HCT116 (cell line): ENCODE results near the gene NFIA.

Source experiments
- EGR1 ChIP-seq: IDR thresholded peaks from 2 replicates; pipeline ENCODE4 v1.6.1; 2012; ENCODE audit warnings: low read depth
- EZH2 ChIP-seq: fragments of 200-600 bp; sonication (generic); IDR thresholded peaks from 2 replicates; pipeline ENCODE4 v1.6.1; 2017; ENCODE audit warnings: antibody characterized with exemption, mixed run types
- EZH2phosphoT487 ChIP-seq: fragments of 200-600 bp; IDR thresholded peaks from 2 replicates; pipeline ENCODE4 v1.6.1; 2018; ENCODE audit warnings: antibody characterized with exemption, borderline replicate concordance
- POLR2A ChIP-seq: IDR thresholded peaks from 2 replicates; pipeline ENCODE4 v1.7.0; 2011; ENCODE audit warnings: borderline replicate concordance; ENCODE audit not compliant: insufficient read depth, insufficient read length; ENCODE audit errors: extremely low read depth
- POLR2AphosphoS5 ChIP-seq: IDR thresholded peaks from 2 replicates; pipeline ENCODE4 v1.6.1; 2011; ENCODE audit warnings: mild to moderate bottlenecking, low read depth, low read length, moderate library complexity
- SP1 ChIP-seq: IDR thresholded peaks from 2 replicates; pipeline ENCODE4 v1.6.1; 2012; ENCODE audit warnings: low read depth
- YY1 ChIP-seq: IDR thresholded peaks from 2 replicates; pipeline ENCODE4 v1.6.1; 2011; ENCODE audit warnings: low read length, low read depth, moderate library complexity, mild to moderate bottlenecking; ENCODE audit not compliant: insufficient replicate concordance; ENCODE audit errors: extremely low read depth
- TF ChIP-seq, protein P1 (sequence below), 3 experiments: fragments of 200-600 bp in 1 of 3; sonication (generic) in 1 of 3; IDR thresholded peaks in 2 of 3; conservative IDR thresholded peaks in 1 of 3; 2 replicates each; pipeline ENCODE4 v1.5.1; 2012 to 2017; ENCODE audit warnings: low read depth in 2 of 3, low read length in 2 of 3, antibody characterized with exemption in 1 of 3, borderline replicate concordance in 1 of 3, control low read depth in 1 of 3, mild to moderate bottlenecking in 1 of 3, mixed read lengths in 1 of 3, mixed run types in 1 of 3, moderate library complexity in 1 of 3; ENCODE audit not compliant: insufficient read depth in 1 of 3
- TF ChIP-seq, protein P2 (sequence below): IDR thresholded peaks from 2 replicates; pipeline ENCODE4 v1.6.1; 2012; ENCODE audit warnings: low read depth
- TF ChIP-seq, protein P3 (sequence below): IDR thresholded peaks from 2 replicates; pipeline ENCODE4 v1.6.1; 2012
- TF ChIP-seq, protein P4 (sequence below): IDR thresholded peaks from 2 replicates; pipeline ENCODE4 v1.6.1; 2011; ENCODE audit warnings: mild to moderate bottlenecking, low read length, moderate library complexity; ENCODE audit not compliant: insufficient replicate concordance; ENCODE audit errors: extremely low read depth

DNA sequence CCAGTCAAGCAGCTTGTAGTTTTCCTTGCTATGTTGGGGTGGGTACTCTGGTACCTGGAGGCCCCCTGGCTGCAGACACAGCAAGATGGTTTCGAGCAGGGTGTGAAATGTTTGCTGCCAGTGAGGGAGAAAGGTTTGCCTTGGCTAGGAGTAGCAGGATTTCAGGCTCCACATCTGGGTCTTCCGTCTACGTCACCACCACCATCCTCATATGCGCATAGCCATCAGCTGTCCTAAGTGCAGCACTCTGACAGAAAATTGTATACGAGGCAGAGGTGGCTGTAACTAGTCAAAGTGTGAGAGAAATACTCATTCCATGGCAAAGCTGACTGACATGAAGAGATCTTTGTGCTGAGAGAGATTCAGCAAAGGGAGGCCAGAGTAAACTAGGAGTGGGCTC is 212.6 kb downstream of the NFIA start:
- TF ChIP-seq, protein P1, sequence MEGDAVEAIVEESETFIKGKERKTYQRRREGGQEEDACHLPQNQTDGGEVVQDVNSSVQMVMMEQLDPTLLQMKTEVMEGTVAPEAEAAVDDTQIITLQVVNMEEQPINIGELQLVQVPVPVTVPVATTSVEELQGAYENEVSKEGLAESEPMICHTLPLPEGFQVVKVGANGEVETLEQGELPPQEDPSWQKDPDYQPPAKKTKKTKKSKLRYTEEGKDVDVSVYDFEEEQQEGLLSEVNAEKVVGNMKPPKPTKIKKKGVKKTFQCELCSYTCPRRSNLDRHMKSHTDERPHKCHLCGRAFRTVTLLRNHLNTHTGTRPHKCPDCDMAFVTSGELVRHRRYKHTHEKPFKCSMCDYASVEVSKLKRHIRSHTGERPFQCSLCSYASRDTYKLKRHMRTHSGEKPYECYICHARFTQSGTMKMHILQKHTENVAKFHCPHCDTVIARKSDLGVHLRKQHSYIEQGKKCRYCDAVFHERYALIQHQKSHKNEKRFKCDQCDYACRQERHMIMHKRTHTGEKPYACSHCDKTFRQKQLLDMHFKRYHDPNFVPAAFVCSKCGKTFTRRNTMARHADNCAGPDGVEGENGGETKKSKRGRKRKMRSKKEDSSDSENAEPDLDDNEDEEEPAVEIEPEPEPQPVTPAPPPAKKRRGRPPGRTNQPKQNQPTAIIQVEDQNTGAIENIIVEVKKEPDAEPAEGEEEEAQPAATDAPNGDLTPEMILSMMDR (IDR thresholded peaks at IDR 0.05 in 2 of 3, conservative IDR thresholded peaks at IDR 0.05 in 1 of 3; ENCODE audit: borderline replicate concordance in 1 of 3, insufficient read depth in 1 of 3, low read depth in 2 of 3, low read length in 2 of 3), result no peak
- TF ChIP-seq EZH2, result no peak
- no peak for TF ChIP-seq POLR2A
- TF ChIP-seq EZH2phosphoT487, result no peak
- TF ChIP-seq, protein P2, sequence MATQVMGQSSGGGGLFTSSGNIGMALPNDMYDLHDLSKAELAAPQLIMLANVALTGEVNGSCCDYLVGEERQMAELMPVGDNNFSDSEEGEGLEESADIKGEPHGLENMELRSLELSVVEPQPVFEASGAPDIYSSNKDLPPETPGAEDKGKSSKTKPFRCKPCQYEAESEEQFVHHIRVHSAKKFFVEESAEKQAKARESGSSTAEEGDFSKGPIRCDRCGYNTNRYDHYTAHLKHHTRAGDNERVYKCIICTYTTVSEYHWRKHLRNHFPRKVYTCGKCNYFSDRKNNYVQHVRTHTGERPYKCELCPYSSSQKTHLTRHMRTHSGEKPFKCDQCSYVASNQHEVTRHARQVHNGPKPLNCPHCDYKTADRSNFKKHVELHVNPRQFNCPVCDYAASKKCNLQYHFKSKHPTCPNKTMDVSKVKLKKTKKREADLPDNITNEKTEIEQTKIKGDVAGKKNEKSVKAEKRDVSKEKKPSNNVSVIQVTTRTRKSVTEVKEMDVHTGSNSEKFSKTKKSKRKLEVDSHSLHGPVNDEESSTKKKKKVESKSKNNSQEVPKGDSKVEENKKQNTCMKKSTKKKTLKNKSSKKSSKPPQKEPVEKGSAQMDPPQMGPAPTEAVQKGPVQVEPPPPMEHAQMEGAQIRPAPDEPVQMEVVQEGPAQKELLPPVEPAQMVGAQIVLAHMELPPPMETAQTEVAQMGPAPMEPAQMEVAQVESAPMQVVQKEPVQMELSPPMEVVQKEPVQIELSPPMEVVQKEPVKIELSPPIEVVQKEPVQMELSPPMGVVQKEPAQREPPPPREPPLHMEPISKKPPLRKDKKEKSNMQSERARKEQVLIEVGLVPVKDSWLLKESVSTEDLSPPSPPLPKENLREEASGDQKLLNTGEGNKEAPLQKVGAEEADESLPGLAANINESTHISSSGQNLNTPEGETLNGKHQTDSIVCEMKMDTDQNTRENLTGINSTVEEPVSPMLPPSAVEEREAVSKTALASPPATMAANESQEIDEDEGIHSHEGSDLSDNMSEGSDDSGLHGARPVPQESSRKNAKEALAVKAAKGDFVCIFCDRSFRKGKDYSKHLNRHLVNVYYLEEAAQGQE, result no peak
- TF ChIP-seq POLR2AphosphoS5, result no peak
- no peak for TF ChIP-seq EGR1
- TF ChIP-seq, protein P3, sequence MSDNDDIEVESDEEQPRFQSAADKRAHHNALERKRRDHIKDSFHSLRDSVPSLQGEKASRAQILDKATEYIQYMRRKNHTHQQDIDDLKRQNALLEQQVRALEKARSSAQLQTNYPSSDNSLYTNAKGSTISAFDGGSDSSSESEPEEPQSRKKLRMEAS, result no peak
- TF ChIP-seq, protein P4, sequence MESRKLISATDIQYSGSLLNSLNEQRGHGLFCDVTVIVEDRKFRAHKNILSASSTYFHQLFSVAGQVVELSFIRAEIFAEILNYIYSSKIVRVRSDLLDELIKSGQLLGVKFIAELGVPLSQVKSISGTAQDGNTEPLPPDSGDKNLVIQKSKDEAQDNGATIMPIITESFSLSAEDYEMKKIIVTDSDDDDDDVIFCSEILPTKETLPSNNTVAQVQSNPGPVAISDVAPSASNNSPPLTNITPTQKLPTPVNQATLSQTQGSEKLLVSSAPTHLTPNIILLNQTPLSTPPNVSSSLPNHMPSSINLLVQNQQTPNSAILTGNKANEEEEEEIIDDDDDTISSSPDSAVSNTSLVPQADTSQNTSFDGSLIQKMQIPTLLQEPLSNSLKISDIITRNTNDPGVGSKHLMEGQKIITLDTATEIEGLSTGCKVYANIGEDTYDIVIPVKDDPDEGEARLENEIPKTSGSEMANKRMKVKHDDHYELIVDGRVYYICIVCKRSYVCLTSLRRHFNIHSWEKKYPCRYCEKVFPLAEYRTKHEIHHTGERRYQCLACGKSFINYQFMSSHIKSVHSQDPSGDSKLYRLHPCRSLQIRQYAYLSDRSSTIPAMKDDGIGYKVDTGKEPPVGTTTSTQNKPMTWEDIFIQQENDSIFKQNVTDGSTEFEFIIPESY, result no peak
- no peak for TF ChIP-seq SP1
- TF ChIP-seq YY1, result no peak
